DOHH2 (cell line): Measurements from ENCODE around the gene KLHL7.

Source experiments
- CTCF ChIP-seq: fragments of 200-600 bp; sonication (generic); IDR thresholded peaks from one replicate; pipeline ENCODE4 v1.5.1; 2014; ENCODE audit warnings: antibody characterized with exemption, mild to moderate bottlenecking, low read depth, low read length; ENCODE audit not compliant: poor library complexity, severe bottlenecking
- EZH2phosphoT487 ChIP-seq: fragments of 200-600 bp; sonication (generic); IDR thresholded peaks from 2 replicates; pipeline ENCODE4 v1.6.1; 2017; ENCODE audit warnings: borderline replicate concordance, mild to moderate bottlenecking, antibody characterized with exemption, low read length, moderate library complexity, mixed read lengths

- TF ChIP-seq CTCF = no peak
- TF ChIP-seq EZH2phosphoT487 = no peak
These were observed 106.8 kb downstream of the KLHL7 start for GRCh38 chr7:23212395-23212794.
